ENCODE results near the gene BICD2.

BICD2 gene

DNA sequence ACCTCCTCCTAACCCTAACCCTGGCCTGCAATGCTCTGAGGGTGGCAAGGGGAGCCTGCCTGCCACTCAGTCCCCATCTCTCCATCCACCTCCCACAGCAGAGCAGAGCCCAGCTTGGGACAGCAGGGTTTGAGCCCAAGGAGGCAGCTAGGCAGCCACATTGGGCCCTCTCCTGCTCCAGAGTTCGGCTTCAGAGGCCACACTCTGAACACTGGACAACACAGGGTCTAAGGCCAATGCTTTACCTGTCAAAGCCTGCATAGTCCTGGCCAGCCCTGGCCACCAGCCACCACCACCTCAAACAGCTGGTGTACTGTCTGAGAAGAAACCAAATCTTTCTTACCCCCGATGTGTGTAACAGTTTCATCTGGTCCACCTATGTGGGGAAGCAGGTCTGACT, 5.2 kb downstream of the BICD2 start:
- Histone ChIP-seq H3K4me3 (ENCODE audit: low read depth in 1 of 2, low read length in 1 of 2) (no peak overlapping the region), H3K27ac (peak overlapping the region; percentile 53), H3K4me1 (ENCODE audit: control insufficient read depth in 1 of 2, insufficient read depth in 1 of 2, low read depth in 1 of 2, low read length in 1 of 2) (peaks cover 43 to 57% of the 10 kb centered on the region in 2 experiments), H3K36me3 (no peaks in the 10 kb centered on the region), H3K27me3 (no peaks in the 10 kb centered on the region), H3K9me3 (no peaks in the 10 kb centered on the region)
- TF ChIP-seq, protein P1, sequence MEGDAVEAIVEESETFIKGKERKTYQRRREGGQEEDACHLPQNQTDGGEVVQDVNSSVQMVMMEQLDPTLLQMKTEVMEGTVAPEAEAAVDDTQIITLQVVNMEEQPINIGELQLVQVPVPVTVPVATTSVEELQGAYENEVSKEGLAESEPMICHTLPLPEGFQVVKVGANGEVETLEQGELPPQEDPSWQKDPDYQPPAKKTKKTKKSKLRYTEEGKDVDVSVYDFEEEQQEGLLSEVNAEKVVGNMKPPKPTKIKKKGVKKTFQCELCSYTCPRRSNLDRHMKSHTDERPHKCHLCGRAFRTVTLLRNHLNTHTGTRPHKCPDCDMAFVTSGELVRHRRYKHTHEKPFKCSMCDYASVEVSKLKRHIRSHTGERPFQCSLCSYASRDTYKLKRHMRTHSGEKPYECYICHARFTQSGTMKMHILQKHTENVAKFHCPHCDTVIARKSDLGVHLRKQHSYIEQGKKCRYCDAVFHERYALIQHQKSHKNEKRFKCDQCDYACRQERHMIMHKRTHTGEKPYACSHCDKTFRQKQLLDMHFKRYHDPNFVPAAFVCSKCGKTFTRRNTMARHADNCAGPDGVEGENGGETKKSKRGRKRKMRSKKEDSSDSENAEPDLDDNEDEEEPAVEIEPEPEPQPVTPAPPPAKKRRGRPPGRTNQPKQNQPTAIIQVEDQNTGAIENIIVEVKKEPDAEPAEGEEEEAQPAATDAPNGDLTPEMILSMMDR (IDR thresholded peaks at IDR 0.05) = no peak

DNA sequence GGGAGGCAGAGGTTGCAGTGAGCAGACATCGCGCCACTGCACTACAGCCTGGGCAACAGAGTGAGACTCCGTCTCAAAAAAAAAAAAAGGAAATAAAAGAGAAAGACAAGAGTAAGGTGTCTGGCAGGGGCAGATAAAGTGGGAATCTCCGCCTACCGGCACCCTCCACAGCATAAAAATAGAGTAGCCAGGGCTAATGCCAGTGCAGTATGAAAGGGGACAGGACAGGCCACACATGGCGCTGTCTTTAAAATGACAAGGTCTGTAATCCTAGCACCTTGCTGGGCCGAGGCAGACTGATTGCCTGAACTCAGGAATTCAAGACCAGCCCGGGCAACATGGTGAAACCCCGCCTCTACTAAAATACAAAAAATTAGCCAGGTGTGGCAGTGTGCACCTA, 7.8 kb downstream of the BICD2 start:
- H3K4me3 ChIP-seq (ENCODE audit: low read depth in 1 of 2, low read length in 1 of 2) = no peak overlapping the region
- H3K36me3 ChIP-seq = no peaks in the 10 kb centered on the region
- H3K27ac ChIP-seq = no peak overlapping the region
- no peaks in the 10 kb centered on the region for H3K27me3 ChIP-seq
- TF ChIP-seq, protein P1 (IDR thresholded peaks at IDR 0.05) = no peak
- H3K4me1 ChIP-seq (ENCODE audit: control insufficient read depth in 1 of 2, insufficient read depth in 1 of 2, low read depth in 1 of 2, low read length in 1 of 2) = peaks cover 47 to 62% of the 10 kb centered on the region in 2 experiments
- H3K9me3 ChIP-seq = no peaks in the 10 kb centered on the region

DNA sequence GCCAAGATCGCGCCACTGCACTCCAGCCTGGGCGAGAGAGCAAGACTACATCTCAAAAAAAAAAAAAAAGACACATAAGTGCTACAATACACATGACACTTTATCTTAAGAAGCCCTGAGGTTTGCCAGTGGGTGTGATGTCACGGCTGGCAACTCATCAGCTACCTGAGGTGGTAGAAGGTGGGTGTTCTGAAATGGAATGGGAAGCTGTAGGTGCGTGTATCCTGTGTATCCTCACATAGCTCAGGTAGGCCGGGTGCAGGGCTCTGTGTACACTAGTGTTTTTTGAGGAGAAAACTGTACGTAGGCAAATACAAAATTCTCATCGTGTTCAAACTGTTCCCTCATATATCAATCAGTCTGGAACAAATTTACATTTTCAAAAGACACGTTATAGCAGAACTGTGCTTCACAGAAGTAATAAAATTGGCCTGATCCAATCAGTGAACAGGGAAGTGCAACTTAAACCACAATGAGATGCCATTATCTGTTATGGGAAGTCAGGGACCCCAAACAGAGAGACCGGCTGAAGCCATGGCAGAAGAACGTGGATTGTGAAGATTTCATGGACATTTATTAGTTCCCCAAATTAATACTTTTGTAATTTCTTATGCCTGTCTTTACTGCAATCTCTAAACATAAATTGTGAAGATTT, 10.4 kb downstream of the BICD2 start:
- H3K9me3 ChIP-seq = no peaks in the 10 kb centered on the region
- peak overlapping the region; percentile 59 for H3K27ac ChIP-seq
- H3K27me3 ChIP-seq = no peaks in the 10 kb centered on the region
- H3K4me3 ChIP-seq (ENCODE audit: low read depth in 1 of 2, low read length in 1 of 2) = no peak overlapping the region
- H3K4me1 ChIP-seq (ENCODE audit: control insufficient read depth in 1 of 2, insufficient read depth in 1 of 2, low read depth in 1 of 2, low read length in 1 of 2) = peaks cover 42 to 60% of the 10 kb centered on the region in 2 experiments
- TF ChIP-seq, protein P1 (IDR thresholded peaks at IDR 0.05) = no peak
- H3K36me3 ChIP-seq = no peaks in the 10 kb centered on the region

DNA sequence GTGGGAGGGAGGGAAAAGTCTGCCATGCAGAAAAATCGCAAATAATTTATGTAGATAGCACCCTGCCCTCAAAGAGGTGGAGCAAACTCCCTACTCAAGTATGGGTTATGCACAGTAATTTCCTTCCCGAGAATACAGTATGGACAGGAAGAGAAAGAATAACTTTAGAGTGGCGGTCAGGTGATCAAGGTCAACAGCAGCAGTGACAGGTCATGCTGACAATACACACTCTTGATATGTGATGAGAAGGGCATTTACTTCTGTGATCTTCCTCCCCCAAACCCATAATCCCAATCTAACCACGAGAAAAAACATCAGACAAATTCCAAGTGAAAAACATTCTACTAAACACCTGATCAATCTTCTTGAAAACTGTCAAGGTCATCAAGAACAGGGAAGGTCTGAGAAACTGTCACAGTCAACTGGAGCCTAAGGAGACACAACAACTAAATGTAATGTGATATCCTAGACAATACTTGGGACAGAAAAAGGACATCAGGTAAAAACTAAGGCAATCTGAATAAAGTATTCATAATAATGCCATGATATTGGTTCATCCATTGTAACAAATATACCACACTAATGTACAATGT, 11.7 kb downstream of the BICD2 start:
- peaks cover 52 to 70% of the 10 kb centered on the region in 2 experiments for H3K4me1 ChIP-seq (ENCODE audit: control insufficient read depth in 1 of 2, insufficient read depth in 1 of 2, low read depth in 1 of 2, low read length in 1 of 2)

DNA sequence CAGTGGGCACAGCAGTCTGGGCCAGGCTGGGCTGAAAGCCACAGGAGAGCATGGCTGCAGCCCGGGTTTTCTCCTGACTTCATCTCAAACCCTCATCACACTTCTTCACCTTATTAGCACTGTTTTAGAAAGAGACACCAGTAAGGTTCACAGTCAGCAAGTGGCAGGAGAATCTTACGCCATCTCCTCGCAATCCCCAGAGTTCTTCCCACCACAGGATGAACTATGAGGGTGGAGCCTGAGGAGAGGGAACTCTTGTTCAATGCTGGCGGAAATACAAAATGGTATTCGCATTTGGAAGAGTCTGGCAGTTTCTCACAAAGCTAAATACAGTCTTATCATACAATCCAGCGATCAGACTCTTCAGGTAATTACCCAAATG, 14.7 kb downstream of the BICD2 start:
- Histone ChIP-seq H3K36me3 (peaks cover 6% of the 10 kb centered on the region), H3K9me3 (no peaks in the 10 kb centered on the region), H3K27me3 (no peaks in the 10 kb centered on the region), H3K27ac (peak overlapping the region; percentile 76), H3K4me1 (ENCODE audit: control insufficient read depth in 1 of 2, insufficient read depth in 1 of 2, low read depth in 1 of 2, low read length in 1 of 2) (peaks cover 59 to 70% of the 10 kb centered on the region in 2 experiments), H3K4me3 (ENCODE audit: low read depth in 1 of 2, low read length in 1 of 2) (no peak overlapping the region)
- TF ChIP-seq, protein P1 (IDR thresholded peaks at IDR 0.05) = no peak

More for the DNA sequence above, 11.7 kb downstream of the BICD2 start:
- peaks cover 6% of the 10 kb centered on the region for H3K36me3 ChIP-seq
- H3K27me3 ChIP-seq = no peaks in the 10 kb centered on the region
- TF ChIP-seq, protein P1 (IDR thresholded peaks at IDR 0.05) = no peak
- H3K9me3 ChIP-seq = no peaks in the 10 kb centered on the region
- H3K27ac ChIP-seq = peak overlapping the region; percentile 66
- H3K4me3 ChIP-seq (ENCODE audit: low read depth in 1 of 2, low read length in 1 of 2) = no peak overlapping the region
